ENCODE data around the gene TMEM242.

Gene TMEM242

GRCh38 chr6:157316871-157317814 is 6.2 kb downstream of the TMEM242 start:
- Histone ChIP-seq H3K79me2 (ENCODE audit: control insufficient read depth, low read length) (peaks cover 6% of the 10 kb centered on the region), H4K20me1 (ENCODE audit: control insufficient read depth, insufficient read depth, low read depth, low read length) (no peaks in the 10 kb centered on the region), H3K27me3 (ENCODE audit: control insufficient read depth, low read length) (no peaks in the 10 kb centered on the region), H3K36me3 (ENCODE audit: control insufficient read depth, low read length) (peaks cover 32% of the 10 kb centered on the region), H3K9me2 (replicated peaks; ENCODE audit: control insufficient read depth, low read length) (no peaks in the 10 kb centered on the region), H3K4me1 (ENCODE audit: control insufficient read depth, low read length) (no peaks in the 10 kb centered on the region; the same call in 1 of the 2 replicates), H3K4me2 (ENCODE audit: low read length) (no peak overlapping the region), H3K4me3 (ENCODE audit: low read length) (no peak overlapping the region), H3K27ac (ENCODE audit: low read depth, low read length) (no peak overlapping the region), H3F3A (ENCODE audit: control insufficient read depth, insufficient read depth) (peaks cover 3% of the 10 kb centered on the region; the same call in 1 of the 2 replicates), H3K9me3 (ENCODE audit: control insufficient read depth, insufficient read depth, low read length) (no peaks in the 10 kb centered on the region)
- TF ChIP-seq EZH2phosphoT487 (IDR thresholded peaks at IDR 0.05; ENCODE audit: borderline replicate concordance, low read length): no peak
- TF ChIP-seq CTCF (IDR thresholded peaks at IDR 0.05; ENCODE audit: low read depth, low read length, poor library complexity, severe bottlenecking): no peak

GRCh38 chr6:157314705-157315321 is 8.5 kb downstream of the TMEM242 start:
- peaks cover 3% of the 10 kb centered on the region; the same call in 1 of the 2 replicates for H3F3A ChIP-seq (ENCODE audit: control insufficient read depth, insufficient read depth)
- H3K27me3 ChIP-seq (ENCODE audit: control insufficient read depth, low read length): no peaks in the 10 kb centered on the region
- H3K9me2 ChIP-seq (replicated peaks; ENCODE audit: control insufficient read depth, low read length): no peaks in the 10 kb centered on the region
- no peak overlapping the region for H3K27ac ChIP-seq (ENCODE audit: low read depth, low read length)
- H3K9me3 ChIP-seq (ENCODE audit: control insufficient read depth, insufficient read depth, low read length): no peaks in the 10 kb centered on the region
- no peak overlapping the region for H3K4me3 ChIP-seq (ENCODE audit: low read length)
- TF ChIP-seq EZH2phosphoT487 (IDR thresholded peaks at IDR 0.05; ENCODE audit: borderline replicate concordance, low read length) (no peak), CTCF (IDR thresholded peaks at IDR 0.05; ENCODE audit: low read depth, low read length, poor library complexity, severe bottlenecking) (peak; percentile 92)
- H3K36me3 ChIP-seq (ENCODE audit: control insufficient read depth, low read length): peaks cover 27% of the 10 kb centered on the region; the same call in 1 of the 2 replicates
- H3K4me2 ChIP-seq (ENCODE audit: low read length): no peak overlapping the region
- H3K4me1 ChIP-seq (ENCODE audit: control insufficient read depth, low read length): no peaks in the 10 kb centered on the region; the same call in 1 of the 2 replicates
- H4K20me1 ChIP-seq (ENCODE audit: control insufficient read depth, insufficient read depth, low read depth, low read length): no peaks in the 10 kb centered on the region
- no peaks in the 10 kb centered on the region for H3K79me2 ChIP-seq (ENCODE audit: control insufficient read depth, low read length)

GRCh38 chr6:157313531-157314467 is 9.5 kb downstream of the TMEM242 start:
- TF ChIP-seq CTCF (IDR thresholded peaks at IDR 0.05; ENCODE audit: low read depth, low read length, poor library complexity, severe bottlenecking): no peak
- no peak for TF ChIP-seq EZH2phosphoT487 (IDR thresholded peaks at IDR 0.05; ENCODE audit: borderline replicate concordance, low read length)
- no peaks in the 10 kb centered on the region for H4K20me1 ChIP-seq (ENCODE audit: control insufficient read depth, insufficient read depth, low read depth, low read length)
- H3K9me2 ChIP-seq (replicated peaks; ENCODE audit: control insufficient read depth, low read length): no peaks in the 10 kb centered on the region
- peaks cover 3% of the 10 kb centered on the region; the same call in 1 of the 2 replicates for H3F3A ChIP-seq (ENCODE audit: control insufficient read depth, insufficient read depth)
- no peaks in the 10 kb centered on the region for H3K79me2 ChIP-seq (ENCODE audit: control insufficient read depth, low read length)
- no peaks in the 10 kb centered on the region for H3K27me3 ChIP-seq (ENCODE audit: control insufficient read depth, low read length)
- no peak overlapping the region for H3K4me3 ChIP-seq (ENCODE audit: low read length)
- H3K36me3 ChIP-seq (ENCODE audit: control insufficient read depth, low read length): peaks cover 27% of the 10 kb centered on the region; the same call in 1 of the 2 replicates
- H3K27ac ChIP-seq (ENCODE audit: low read depth, low read length): no peak overlapping the region
- H3K4me2 ChIP-seq (ENCODE audit: low read length): no peak overlapping the region
- no peaks in the 10 kb centered on the region for H3K9me3 ChIP-seq (ENCODE audit: control insufficient read depth, insufficient read depth, low read length)
- no peaks in the 10 kb centered on the region; the same call in 1 of the 2 replicates for H3K4me1 ChIP-seq (ENCODE audit: control insufficient read depth, low read length)

Measured in DOHH2 (cell line).